Measurements from ENCODE around the gene RINT1.
"Not testable (repeated sequence)": the region's sequence is repeated elsewhere in the genome, so short reads cannot be mapped to it uniquely, and the experiment has no call there.

RINT1 gene

DNA sequence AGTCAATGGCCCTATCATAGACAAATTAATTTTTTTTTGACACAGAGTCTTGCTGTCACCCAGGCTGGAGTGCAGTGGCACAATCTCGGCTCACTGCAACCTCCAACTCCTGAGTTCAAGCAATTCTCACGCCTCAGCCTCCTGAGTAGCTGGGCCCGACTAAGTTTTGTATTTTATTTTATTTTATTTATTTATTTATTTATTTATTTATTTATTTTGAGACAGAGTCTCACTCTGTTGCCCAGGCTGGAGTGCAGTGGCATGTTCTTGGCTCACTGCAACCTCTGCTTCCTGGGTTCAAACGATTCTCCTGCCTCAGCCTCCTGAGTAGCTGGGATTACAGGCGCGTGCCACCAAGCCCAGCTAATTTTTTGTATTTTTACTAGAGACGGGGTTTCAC lies 16.4 kb upstream of the RINT1 start:
- DNase-seq (ENCODE audit: low read depth); H3K27me3 ChIP-seq (replicated peaks; ENCODE audit: control insufficient read depth, insufficient read depth, low read length); H3K9ac ChIP-seq (ENCODE audit: low read length); H3K36me3 ChIP-seq (ENCODE audit: control insufficient read depth, insufficient read depth, low read length, severe bottlenecking); H3K4me1 ChIP-seq (ENCODE audit: control insufficient read depth, insufficient read depth, low read length); H3K9me3 ChIP-seq (ENCODE audit: control insufficient read depth, low read length); H3K4me3 ChIP-seq (ENCODE audit: low read length): not testable (repeated sequence)

GRCh38 chr7:105519353-105519752 lies 12.6 kb upstream of the RINT1 start:
- no peak overlapping the region for H3K4me3 ChIP-seq (ENCODE audit: low read length)
- H3K36me3 ChIP-seq (ENCODE audit: control insufficient read depth, insufficient read depth, low read length, severe bottlenecking) = peaks cover 5% of the 10 kb centered on the region
- no peak for DNase-seq (ENCODE audit: low read depth)
- H3K27me3 ChIP-seq (replicated peaks; ENCODE audit: control insufficient read depth, insufficient read depth, low read length) = no peaks in the 10 kb centered on the region
- H3K4me1 ChIP-seq (ENCODE audit: control insufficient read depth, insufficient read depth, low read length) = peaks cover 12% of the 10 kb centered on the region
- no peaks in the 10 kb centered on the region for H3K9me3 ChIP-seq (ENCODE audit: control insufficient read depth, low read length)
- no peak overlapping the region for H3K9ac ChIP-seq (ENCODE audit: low read length)

GRCh38 chr7:105520620-105521019 lies 11.4 kb upstream of the RINT1 start:
- H3K36me3 ChIP-seq (ENCODE audit: control insufficient read depth, insufficient read depth, low read length, severe bottlenecking); H3K9me3 ChIP-seq (ENCODE audit: control insufficient read depth, low read length); DNase-seq (ENCODE audit: low read depth); H3K27me3 ChIP-seq (replicated peaks; ENCODE audit: control insufficient read depth, insufficient read depth, low read length): not testable (repeated sequence)
- H3K4me1 ChIP-seq (ENCODE audit: control insufficient read depth, insufficient read depth, low read length) = peaks cover 12% of the 10 kb centered on the region
- peak overlapping the region; percentile 95 for H3K9ac ChIP-seq (ENCODE audit: low read length)
- H3K4me3 ChIP-seq (ENCODE audit: low read length) = peak overlapping the region; percentile 93

DNA sequence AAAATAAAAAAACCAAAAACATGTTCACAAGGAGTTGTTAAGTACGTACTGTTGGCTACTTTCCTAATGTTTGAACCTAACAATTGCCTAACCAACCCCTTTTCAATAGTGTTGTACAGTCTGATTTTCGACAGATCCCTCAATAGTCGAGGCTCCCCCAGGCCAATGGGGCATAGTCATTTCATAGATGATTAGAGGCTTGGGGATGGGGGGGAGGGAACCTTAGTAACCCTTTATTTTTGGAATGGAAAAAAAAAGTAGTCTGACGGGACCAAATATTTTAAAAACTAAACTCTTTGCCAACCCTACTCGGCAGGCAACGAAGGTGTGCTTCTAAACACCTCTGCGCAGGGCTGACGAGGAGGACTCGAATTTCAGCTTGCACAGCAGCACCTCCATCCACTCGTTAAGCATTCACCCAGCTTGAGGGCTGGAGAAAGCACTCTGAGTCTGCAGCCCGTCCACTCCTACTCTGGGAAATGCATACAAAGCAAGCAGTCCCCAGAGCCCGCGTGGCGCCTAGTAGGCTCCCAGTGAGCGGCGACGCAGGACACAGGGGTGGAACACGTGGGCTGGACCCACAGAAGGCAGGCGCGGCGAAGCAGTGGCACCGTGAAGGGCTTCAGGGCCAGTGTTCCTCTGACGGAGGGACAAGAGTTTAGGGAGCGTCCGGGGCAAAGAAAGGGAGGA lies 10.8 kb upstream of the RINT1 start:
- Histone ChIP-seq H3K9me3 (ENCODE audit: control insufficient read depth, low read length) (no peaks in the 10 kb centered on the region), H3K9ac (ENCODE audit: low read length) (peak overlapping the region; percentile 95), H3K27me3 (replicated peaks; ENCODE audit: control insufficient read depth, insufficient read depth, low read length) (no peaks in the 10 kb centered on the region), H3K4me1 (ENCODE audit: control insufficient read depth, insufficient read depth, low read length) (peaks cover 12% of the 10 kb centered on the region), H3K36me3 (ENCODE audit: control insufficient read depth, insufficient read depth, low read length, severe bottlenecking) (peaks cover 5% of the 10 kb centered on the region), H3K4me3 (ENCODE audit: low read length) (peak overlapping the region; percentile 93)
- peak; percentile 80 for DNase-seq (ENCODE audit: low read depth)

DNA sequence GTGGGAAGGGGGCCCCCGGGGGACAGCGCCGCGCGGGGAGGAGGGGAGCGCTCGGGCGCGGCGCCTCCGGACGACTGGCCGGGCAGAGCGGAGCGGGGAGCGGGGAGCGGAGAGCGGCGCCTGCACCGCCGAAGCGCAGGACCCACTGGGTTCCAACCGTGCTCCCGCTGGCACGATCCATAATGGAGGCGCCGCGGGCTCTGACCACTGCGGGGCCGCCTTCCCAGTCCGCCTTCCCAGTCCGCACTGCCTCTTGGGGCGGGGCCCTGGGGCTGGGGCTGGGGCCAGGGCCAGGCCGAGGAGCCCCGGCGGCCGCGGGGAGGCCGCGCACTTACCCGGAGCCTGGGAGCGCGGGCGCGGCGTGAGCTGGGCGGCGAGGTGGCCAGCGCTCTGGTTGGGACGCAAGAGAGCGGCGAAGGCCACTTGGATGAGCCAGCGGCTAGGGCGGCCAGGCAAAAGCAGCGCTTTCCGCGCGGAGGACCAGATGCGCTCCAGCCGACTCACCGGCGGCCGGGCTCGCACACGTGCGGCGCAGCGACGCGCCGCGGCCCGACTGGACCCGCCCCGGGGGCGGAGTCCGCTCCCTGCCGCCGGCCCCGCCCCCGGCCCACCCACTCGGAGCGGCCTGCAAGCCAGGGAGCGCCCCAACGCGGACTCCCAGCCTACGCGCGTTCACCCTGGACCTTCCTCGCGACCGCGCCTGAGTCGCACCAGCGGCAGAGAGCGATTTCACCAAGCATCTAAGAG lies 10.1 kb upstream of the RINT1 start, which contains the start of gene PUS7:
Gene PUS7, minus strand, starts transcription at position 555 of the 747 bp plus-strand sequence. CDS start 13,759 bp downstream, outside the sequence.
- Histone ChIP-seq H3K4me1 (ENCODE audit: control insufficient read depth, insufficient read depth, low read length) (peaks cover 12% of the 10 kb centered on the region), H3K9ac (ENCODE audit: low read length) (peak within 1 kb of the TSS; percentile 95), H3K9me3 (ENCODE audit: control insufficient read depth, low read length) (no peaks in the 10 kb centered on the region), H3K36me3 (ENCODE audit: control insufficient read depth, insufficient read depth, low read length, severe bottlenecking) (peaks cover 5% of the 10 kb centered on the region), H3K4me3 (ENCODE audit: low read length) (peak within 1 kb of the TSS; percentile 93), H3K27me3 (replicated peaks; ENCODE audit: control insufficient read depth, insufficient read depth, low read length) (no peaks in the 10 kb centered on the region)
- DNase-seq (ENCODE audit: low read depth) = peak; percentile 96

GRCh38 chr7:105524423-105524822 lies 7.6 kb upstream of the RINT1 start:
- not testable (repeated sequence) for H3K36me3 ChIP-seq (ENCODE audit: control insufficient read depth, insufficient read depth, low read length, severe bottlenecking); H3K27me3 ChIP-seq (replicated peaks; ENCODE audit: control insufficient read depth, insufficient read depth, low read length); H3K9me3 ChIP-seq (ENCODE audit: control insufficient read depth, low read length); DNase-seq (ENCODE audit: low read depth); H3K4me3 ChIP-seq (ENCODE audit: low read length); H3K9ac ChIP-seq (ENCODE audit: low read length)
- H3K4me1 ChIP-seq (ENCODE audit: control insufficient read depth, insufficient read depth, low read length) = peaks cover 12% of the 10 kb centered on the region

- DNase-seq (ENCODE audit: low read depth) = no peak
- Histone ChIP-seq H3K9ac (ENCODE audit: low read length) (no peak overlapping the region), H3K4me1 (ENCODE audit: control insufficient read depth, insufficient read depth, low read length) (peaks cover 12% of the 10 kb centered on the region)
Measured at GRCh38 chr7:105524840-105525239, 7.2 kb upstream of the RINT1 start.

DNA sequence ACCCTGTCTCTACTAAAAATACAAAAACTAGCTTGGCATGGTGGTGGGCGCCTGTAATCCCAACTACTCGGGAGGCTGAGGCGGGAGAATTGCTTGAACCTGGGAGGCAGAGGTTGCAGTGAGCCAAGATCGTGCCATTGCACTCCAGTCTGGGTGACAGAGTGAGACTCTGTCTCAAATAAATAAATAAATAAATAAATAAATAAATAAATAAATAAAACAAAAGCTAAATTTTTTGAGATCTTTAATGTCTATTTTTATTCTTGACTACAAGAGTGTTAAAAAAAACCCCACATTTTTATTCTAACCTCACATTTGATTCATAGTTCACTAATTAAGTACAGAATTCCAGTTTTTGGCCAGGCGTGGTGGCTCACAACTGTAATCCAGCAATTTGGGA lies 4.3 kb upstream of the RINT1 start:
- not testable (repeated sequence) for H3K4me1 ChIP-seq (ENCODE audit: control insufficient read depth, insufficient read depth, low read length); H3K4me3 ChIP-seq (ENCODE audit: low read length); H3K9me3 ChIP-seq (ENCODE audit: control insufficient read depth, low read length); H3K36me3 ChIP-seq (ENCODE audit: control insufficient read depth, insufficient read depth, low read length, severe bottlenecking); DNase-seq (ENCODE audit: low read depth); H3K9ac ChIP-seq (ENCODE audit: low read length); H3K27me3 ChIP-seq (replicated peaks; ENCODE audit: control insufficient read depth, insufficient read depth, low read length)

More at GRCh38 chr7:105524840-105525239, 7.2 kb upstream of the RINT1 start:
- Histone ChIP-seq H3K27me3 (replicated peaks; ENCODE audit: control insufficient read depth, insufficient read depth, low read length) (no peaks in the 10 kb centered on the region), H3K4me3 (ENCODE audit: low read length) (no peak overlapping the region), H3K36me3 (ENCODE audit: control insufficient read depth, insufficient read depth, low read length, severe bottlenecking) (no peaks in the 10 kb centered on the region), H3K9me3 (ENCODE audit: control insufficient read depth, low read length) (no peaks in the 10 kb centered on the region)

- Histone ChIP-seq H3K9ac (ENCODE audit: low read length) (no peak overlapping the region), H3K9me3 (ENCODE audit: control insufficient read depth, low read length) (no peaks in the 10 kb centered on the region), H3K27me3 (replicated peaks; ENCODE audit: control insufficient read depth, insufficient read depth, low read length) (no peaks in the 10 kb centered on the region), H3K4me3 (ENCODE audit: low read length) (no peak overlapping the region), H3K36me3 (ENCODE audit: control insufficient read depth, insufficient read depth, low read length, severe bottlenecking) (no peaks in the 10 kb centered on the region), H3K4me1 (ENCODE audit: control insufficient read depth, insufficient read depth, low read length) (peaks cover 16% of the 10 kb centered on the region)
- no peak for DNase-seq (ENCODE audit: low read depth)
Measured at GRCh38 chr7:105530126-105530525, 1.9 kb upstream of the RINT1 start.

DNA sequence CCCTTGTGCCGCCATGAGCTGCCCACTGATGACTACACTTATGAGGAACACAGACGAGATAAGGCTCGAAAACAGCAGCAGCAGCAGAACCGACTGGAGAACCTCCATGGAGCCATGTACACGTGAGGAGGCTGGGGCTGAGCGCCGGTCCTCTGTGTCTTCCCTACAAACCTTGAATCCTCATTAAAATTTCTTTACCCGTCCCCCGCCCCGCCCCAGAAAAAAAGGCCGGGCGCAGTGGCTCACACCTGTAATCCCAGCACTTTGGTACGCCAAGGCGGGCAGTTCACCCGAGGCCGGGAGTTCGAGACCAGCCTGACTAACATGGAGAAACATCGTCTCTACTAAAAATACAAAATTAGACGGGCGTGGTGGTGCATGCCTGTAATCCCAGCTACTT lies 1.5 kb upstream of the RINT1 start:
- Histone ChIP-seq H3K4me3 (ENCODE audit: low read length) (no peak overlapping the region), H3K27me3 (replicated peaks; ENCODE audit: control insufficient read depth, insufficient read depth, low read length) (no peaks in the 10 kb centered on the region), H3K4me1 (ENCODE audit: control insufficient read depth, insufficient read depth, low read length) (peaks cover 16% of the 10 kb centered on the region), H3K9me3 (ENCODE audit: control insufficient read depth, low read length) (no peaks in the 10 kb centered on the region), H3K36me3 (ENCODE audit: control insufficient read depth, insufficient read depth, low read length, severe bottlenecking) (peaks cover 2% of the 10 kb centered on the region), H3K9ac (ENCODE audit: low read length) (no peak overlapping the region)
- DNase-seq (ENCODE audit: low read depth) = no peak

GRCh38 chr7:105532709-105533460 lies 884 bp downstream of the RINT1 start:
- H3K27me3 ChIP-seq (replicated peaks; ENCODE audit: control insufficient read depth, insufficient read depth, low read length) = no peaks in the 10 kb centered on the region
- H3K4me3 ChIP-seq (ENCODE audit: low read length) = peak overlapping the region; percentile 99
- peaks cover 16% of the 10 kb centered on the region for H3K4me1 ChIP-seq (ENCODE audit: control insufficient read depth, insufficient read depth, low read length)
- DNase-seq (ENCODE audit: low read depth) = no peak
- H3K9ac ChIP-seq (ENCODE audit: low read length) = peak overlapping the region; percentile 100
- peaks cover 23% of the 10 kb centered on the region for H3K36me3 ChIP-seq (ENCODE audit: control insufficient read depth, insufficient read depth, low read length, severe bottlenecking)
- H3K9me3 ChIP-seq (ENCODE audit: control insufficient read depth, low read length) = no peaks in the 10 kb centered on the region
